Left lung (tissue), 10 donors: ENCODE results near the gene PCK1. TPM values are rescaled to one million over a fixed set of nuclear protein-coding genes. Genes with fewer than 3 reads are reported as not detected.

Experiments used
- ATAC-seq: fragments of 200-7000 bp; cut with Tn5 transposase; one replicate; pipeline ENCODE4 v1.9.1; 2020; ENCODE audit warnings: moderate library complexity
- DNase-seq, 4 donors: peaks; one replicate each; pipeline ENCODE4 v3.0.0-alpha.2; 2013 to 2020
- H3K27ac ChIP-seq, 2 donors: fragments of 200-600 bp; sonication (generic) in 1 of 2; one replicate each; pipeline versions ENCODE4 v1.5.0 to v1.8.0; 2020 to 2021
- H3K27me3 ChIP-seq, 2 donors: fragments of 200-600 bp; sonication (generic) in 1 of 2; one replicate each; pipeline versions ENCODE4 v1.5.0 to v1.8.0; 2020 to 2021
- H3K36me3 ChIP-seq, 2 donors: fragments of 200-600 bp; sonication (generic) in 1 of 2; one replicate each; pipeline versions ENCODE4 v1.5.0 to v1.8.0; 2020 to 2021
- H3K4me1 ChIP-seq, 2 donors: fragments of 200-600 bp; one replicate each; pipeline ENCODE4 v1.8.0; 2021
- H3K4me3 ChIP-seq, 2 donors: fragments of 200-600 bp; sonication (generic) in 1 of 2; one replicate each; pipeline versions ENCODE4 v1.5.0 to v1.8.0; 2020 to 2021; ENCODE audit warnings: mild to moderate bottlenecking in 1 of 2
- H3K9me3 ChIP-seq, 2 donors: fragments of 200-600 bp; sonication (generic) in 1 of 2; one replicate each; pipeline versions ENCODE4 v1.5.0 to v1.8.0; 2020 to 2021
- intact Hi-C, 2 donors: fragments of 100-400 bp; cut with DNase I; formaldehyde crosslinking; loops; one replicate each; pipeline versions ENCODE4 v1.11.2 to v1.14.2; 2022
- polyA plus RNA-seq, 6 donors: library from polyadenylated mRNA; unstranded; fragments of 120-200 nt; gene quantifications; one replicate each; pipeline ENCODE4 v1.2.1, GENCODE V29; 2013; ENCODE audit not compliant: insufficient read length in 6 of 6
- total RNA-seq, 2 donors: library from RNA; stranded (reverse); fragmentation: NEBNext Ultra II Directional; extraction: Animal tissue kit (Norgen Biotek cat#: 25700); gene quantifications; one replicate each; pipeline ENCODE4 v1.2.1, GENCODE V29; 2021
- TF ChIP-seq, protein P1 (sequence below), 2 donors: fragments of 200-600 bp; sonication (generic) in 1 of 2; IDR thresholded peaks; one replicate each; pipeline versions ENCODE4 v1.5.0 to v1.8.0; 2021; ENCODE audit warnings: antibody characterized with exemption in 2 of 2
- donor health status: DM: no; HTN: yes; CAD: no.
- donor health status: DM: no; HTN: no; CAD: no.

Gene PCK1
- total and polyA plus RNA-seq, 8 donors = 0.08 to 0.41 (median 0.29) TPM; not detected in 2

DNA sequence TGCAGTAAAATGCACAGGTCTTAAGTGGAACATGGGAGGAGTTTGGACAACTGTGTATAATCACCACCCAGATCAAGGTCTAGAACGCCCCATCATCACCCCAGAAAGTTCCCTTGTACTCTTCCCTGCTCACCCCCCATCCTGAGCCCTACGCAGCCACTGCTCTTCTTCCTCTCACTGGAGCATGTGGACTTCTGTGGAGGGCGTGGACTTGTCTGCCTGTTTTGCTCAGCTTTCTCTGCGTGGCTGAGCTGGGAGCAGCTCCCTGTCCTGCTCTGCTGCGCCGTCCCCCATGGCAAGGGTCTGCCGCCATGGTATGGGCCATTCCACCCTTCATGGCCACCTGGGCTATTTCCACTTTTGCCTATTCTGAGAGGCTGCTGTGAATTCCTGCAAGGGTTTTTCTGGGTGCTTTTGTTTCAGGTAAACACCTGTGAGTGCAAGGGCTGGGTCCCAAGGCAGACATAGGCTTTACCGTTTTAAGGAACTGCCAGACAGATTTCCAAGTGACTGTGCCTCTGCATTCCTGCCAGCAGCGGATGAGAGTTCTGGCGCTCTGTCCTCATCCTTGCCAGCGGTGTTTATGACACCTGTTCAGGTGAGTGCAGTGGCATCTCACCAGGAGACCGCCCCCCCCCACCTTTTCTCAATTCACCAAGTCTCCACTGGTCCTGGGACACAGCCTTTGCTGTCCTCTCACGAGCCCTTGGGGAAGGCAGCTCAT lies 19.7 kb downstream of the PCK1 start:
- no peaks in the 10 kb centered on the region for H3K36me3 ChIP-seq
- H3K27me3 ChIP-seq = peaks cover 0 to 86% of the 10 kb centered on the region in 2 donors
- H3K4me3 ChIP-seq = no peak overlapping the region
- ATAC-seq (no peak), DNase-seq (no peak)
- intact Hi-C loops = loop anchor here in 1 of 2 donors (10.0 kb wide), 1 partner anchor 196 kb away; no protein-coding TSS in a partner anchor
- peaks cover 0 to 25% of the 10 kb centered on the region in 2 donors for H3K4me1 ChIP-seq
- TF ChIP-seq, protein P1, sequence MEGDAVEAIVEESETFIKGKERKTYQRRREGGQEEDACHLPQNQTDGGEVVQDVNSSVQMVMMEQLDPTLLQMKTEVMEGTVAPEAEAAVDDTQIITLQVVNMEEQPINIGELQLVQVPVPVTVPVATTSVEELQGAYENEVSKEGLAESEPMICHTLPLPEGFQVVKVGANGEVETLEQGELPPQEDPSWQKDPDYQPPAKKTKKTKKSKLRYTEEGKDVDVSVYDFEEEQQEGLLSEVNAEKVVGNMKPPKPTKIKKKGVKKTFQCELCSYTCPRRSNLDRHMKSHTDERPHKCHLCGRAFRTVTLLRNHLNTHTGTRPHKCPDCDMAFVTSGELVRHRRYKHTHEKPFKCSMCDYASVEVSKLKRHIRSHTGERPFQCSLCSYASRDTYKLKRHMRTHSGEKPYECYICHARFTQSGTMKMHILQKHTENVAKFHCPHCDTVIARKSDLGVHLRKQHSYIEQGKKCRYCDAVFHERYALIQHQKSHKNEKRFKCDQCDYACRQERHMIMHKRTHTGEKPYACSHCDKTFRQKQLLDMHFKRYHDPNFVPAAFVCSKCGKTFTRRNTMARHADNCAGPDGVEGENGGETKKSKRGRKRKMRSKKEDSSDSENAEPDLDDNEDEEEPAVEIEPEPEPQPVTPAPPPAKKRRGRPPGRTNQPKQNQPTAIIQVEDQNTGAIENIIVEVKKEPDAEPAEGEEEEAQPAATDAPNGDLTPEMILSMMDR (IDR thresholded peaks at IDR 0.05) = no peak
- H3K27ac ChIP-seq = no peak overlapping the region
- H3K9me3 ChIP-seq = no peaks in the 10 kb centered on the region

DNA sequence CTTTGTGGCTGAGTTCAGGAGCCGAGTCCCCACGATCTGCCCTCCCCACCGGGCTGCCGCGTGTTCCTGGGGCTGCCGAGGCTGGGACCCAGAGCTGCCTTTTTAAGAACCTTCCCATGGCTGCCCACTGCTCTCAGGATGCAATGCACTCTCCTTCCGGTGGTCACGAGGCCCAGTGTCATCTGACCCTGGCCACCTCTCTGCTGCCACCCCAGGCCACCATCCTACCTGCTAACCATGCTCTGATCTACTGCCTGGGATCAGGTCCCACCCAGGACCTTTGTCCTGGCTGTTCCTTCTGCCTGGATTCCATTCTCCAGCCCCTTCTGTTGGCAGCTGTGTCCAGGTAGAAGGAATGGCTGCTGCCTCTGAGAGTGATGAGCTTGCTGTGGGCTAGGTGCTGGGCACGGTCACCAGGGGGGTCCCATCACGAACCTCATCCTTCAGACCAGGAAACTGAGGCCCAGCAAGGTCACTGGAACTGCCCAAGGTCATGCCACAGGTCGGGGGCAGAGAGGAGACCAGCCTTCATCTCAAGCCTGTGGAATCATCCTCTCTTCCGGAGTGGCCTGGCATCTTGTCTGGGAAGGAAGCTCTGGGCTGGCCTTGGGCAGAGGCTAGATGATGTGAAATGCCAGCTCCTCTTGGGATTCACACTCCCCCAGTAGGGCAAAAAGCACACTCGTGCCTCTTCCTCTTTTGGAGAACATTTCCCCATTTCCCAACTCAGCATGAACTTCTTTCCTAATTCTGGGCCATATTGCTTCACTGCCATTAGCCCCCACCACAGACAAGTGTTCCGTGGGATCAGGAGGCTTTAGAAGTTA lies 20.5 kb downstream of the PCK1 start:
- Histone ChIP-seq H3K9me3 (no peaks in the 10 kb centered on the region), H3K27ac (no peak overlapping the region), H3K4me1 (peaks cover 0 to 25% of the 10 kb centered on the region in 2 donors), H3K36me3 (no peaks in the 10 kb centered on the region), H3K4me3 (no peak overlapping the region), H3K27me3 (peaks cover 0 to 86% of the 10 kb centered on the region in 2 donors)
- intact Hi-C loops = loop anchor here in 1 of 2 donors (10.0 kb wide), 1 partner anchor 197 kb away; no protein-coding TSS in a partner anchor
- ATAC-seq = peak; percentile 46
- DNase-seq = peak in 2 of 4 donors; percentile 37 to 45
- TF ChIP-seq, protein P1 (IDR thresholded peaks at IDR 0.05) = no peak

DNA sequence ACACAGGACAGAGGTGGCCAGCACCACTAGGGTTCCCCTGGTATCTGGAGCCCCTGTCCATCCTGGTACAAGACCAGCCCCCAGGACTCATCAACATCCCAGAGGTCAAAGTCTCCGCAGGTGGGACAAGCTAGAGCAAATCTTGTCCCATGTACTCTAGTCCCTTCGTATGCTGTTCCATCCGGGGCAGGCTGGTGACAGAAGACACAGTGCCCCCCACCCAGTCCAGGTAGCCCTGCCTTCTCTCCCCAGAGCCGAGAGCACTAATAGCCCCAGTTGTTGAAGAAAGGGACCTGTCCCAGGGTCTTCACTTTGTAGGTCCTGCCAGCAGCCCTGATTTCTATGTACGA lies 21.1 kb downstream of the PCK1 start:
- DNase-seq (no peak), ATAC-seq (no peak)
- Histone ChIP-seq H3K4me1 (peaks cover 0 to 25% of the 10 kb centered on the region in 2 donors), H3K27ac (no peak overlapping the region), H3K9me3 (no peaks in the 10 kb centered on the region), H3K36me3 (no peaks in the 10 kb centered on the region), H3K27me3 (peaks cover 0 to 90% of the 10 kb centered on the region in 2 donors), H3K4me3 (no peak overlapping the region)
- TF ChIP-seq, protein P1 (IDR thresholded peaks at IDR 0.05) = no peak
- intact Hi-C loops = loop anchor here in 1 of 2 donors (10.0 kb wide), 1 partner anchor 197 kb away; no protein-coding TSS in a partner anchor

DNA sequence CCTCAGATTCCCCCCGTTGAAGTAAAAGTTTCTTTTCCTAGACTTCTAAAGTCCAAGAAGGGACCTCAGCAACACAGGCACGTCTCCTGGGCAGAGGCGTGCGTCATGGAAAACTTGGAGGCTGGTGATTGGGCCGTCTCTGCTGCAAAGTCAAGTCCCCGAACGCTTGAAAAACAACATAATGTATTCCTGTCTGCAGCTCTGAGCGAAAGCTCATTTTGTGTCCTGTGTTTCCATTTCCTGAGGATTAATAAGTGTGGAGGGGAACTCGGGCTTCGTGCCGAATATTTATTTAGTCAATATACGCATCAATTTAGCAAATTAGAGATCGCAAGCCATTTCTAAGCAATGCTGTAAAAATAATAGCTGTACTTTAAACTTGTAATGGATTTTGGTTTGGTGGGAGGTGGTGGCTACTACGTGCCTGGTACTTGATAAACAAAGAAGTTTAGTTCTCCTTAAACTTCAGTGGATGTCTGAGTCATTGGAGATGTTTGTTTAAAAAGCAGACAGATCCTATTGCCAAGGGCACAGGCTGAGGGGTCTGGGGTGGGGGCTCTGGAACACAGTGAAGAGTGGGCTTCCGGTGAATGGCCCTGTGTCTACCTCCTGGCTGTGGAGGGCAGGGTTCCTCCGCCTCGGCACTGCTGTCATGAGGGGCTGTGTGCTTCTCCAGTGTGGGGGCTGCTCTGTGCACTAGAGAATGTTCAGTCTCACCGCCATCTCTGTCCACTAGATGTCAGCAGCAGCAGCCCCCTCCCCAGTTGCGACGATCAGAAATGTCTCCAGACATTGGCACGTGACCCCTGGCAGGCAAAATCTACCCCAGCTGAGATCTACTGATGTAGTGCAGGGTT lies 21.8 kb downstream of the PCK1 start:
- Histone ChIP-seq H3K27ac (peak overlapping the region; percentile 42 to 65), H3K4me1 (peaks cover 0 to 25% of the 10 kb centered on the region in 2 donors), H3K27me3 (peaks cover 0 to 90% of the 10 kb centered on the region in 2 donors), H3K9me3 (no peaks in the 10 kb centered on the region), H3K4me3 (no peak overlapping the region), H3K36me3 (no peaks in the 10 kb centered on the region)
- TF ChIP-seq, protein P1 (IDR thresholded peaks at IDR 0.05) = peak in 1 of 2 donors; percentile 28
- intact Hi-C loops = loop anchor here in 1 of 2 donors (10.0 kb wide), 1 partner anchor 198 kb away; no protein-coding TSS in a partner anchor
- DNase-seq (peak in 3 of 4 donors; percentile 30 to 86 (median 57)), ATAC-seq (peak; percentile 51)
